ENCODE results near the gene AKAP12. TPM values are rescaled to one million over a fixed set of nuclear protein-coding genes. Genes with fewer than 3 reads are reported as not detected.

The AKAP12 gene
- total RNA-seq, 2 experiments from 2014 or later = 3.6 to 3.8 TPM

DNA sequence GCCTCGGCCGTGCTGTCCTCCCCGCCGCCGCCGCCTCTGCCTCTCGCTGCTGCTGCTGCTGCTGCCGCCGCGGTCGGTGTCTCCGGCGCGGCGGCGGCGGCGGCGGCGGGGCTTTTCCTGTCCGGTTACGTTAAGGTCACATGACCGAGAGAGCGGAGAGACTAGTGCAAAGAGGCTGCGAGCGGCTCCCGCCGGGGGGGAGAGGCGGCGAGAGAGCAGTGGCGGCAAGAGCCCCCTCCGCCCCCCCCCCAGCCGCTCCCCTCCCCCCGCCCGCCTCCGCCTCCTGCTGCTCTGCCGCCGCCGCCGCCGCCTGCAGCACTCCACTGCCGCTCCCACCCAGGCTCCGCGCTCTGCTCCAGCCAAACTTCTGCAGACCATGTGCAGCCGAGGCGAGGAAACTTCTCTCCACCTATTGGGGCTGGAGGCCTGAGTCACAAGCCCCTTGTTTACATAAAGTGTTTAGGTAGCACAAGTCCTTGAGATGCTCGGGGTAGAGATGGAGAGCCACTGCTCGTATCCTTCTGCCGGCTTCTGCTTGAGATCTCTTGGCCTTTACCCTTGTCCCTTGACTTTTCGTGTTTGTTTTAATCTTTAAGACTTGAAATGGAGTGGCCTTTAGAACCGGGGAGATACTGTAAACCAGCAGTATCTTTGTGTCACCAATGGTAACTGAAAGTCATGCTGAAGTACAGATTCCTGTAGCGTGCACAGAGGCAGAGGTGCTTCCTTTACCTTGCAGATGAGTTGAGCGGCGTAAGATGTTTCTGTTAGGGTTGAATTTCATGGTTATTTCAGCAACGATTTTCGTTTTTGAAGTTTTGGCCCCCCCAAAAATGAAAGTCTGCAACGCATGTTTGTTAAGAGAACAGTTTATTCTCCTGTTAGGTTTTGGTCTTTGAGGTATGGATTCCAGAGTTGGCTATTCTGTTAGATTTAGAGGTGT, 152.0 kb downstream of the AKAP12 start, which contains the start of gene ZBTB2:
Gene ZBTB2 (minus strand): TSS at position 89 of the 943 bp plus-strand sequence. CDS start 17,922 bp downstream, outside the sequence.
- POLR2A ChIA-PET = no interaction called here
- intact Hi-C loops (cut with micrococcal nuclease) = loop anchor here (2.0 to 5.0 kb wide), 4 partner anchors 781 to 1824 kb away; partner anchors contain the start of gene GINM1

DNA sequence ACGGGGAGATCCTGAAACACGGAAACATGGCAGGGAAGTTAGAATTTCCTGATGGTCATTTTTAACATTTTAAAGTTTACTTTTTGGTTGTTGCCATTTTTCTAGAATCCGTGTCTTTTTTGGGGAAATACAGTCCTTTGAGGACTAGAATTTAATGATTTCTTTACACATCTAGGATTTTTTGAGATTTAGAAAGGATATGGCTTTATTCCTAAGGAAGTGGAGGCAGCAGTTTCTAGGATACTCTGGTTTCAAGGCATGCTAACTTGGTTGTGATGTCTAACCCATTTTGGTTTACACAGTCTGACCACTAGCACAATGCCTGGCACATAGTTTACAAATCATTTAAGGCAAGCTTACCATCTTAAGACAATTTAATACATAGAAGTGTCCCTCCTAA, 152.7 kb downstream of the AKAP12 start:
- Mint-ChIP-seq H3K9me3 (no peaks in the 10 kb centered on the region), H3K4me3 (peak overlapping the region; percentile 98), H3K36me3 (peaks cover 19% of the 10 kb centered on the region), H3K27me3 (no peaks in the 10 kb centered on the region), H3K27ac (peak overlapping the region; percentile 99), H3K4me1 (ENCODE audit: low read depth) (peaks cover 64% of the 10 kb centered on the region)
- intact Hi-C loops (cut with micrococcal nuclease) = loop anchor here (5.0 kb wide), 3 partner anchors 780 to 1825 kb away; partner anchors contain the start of gene GINM1
- ChIA-PET POLR2A (no interaction called here), CTCF (interaction anchor here (5.9 kb wide), 1 partner anchor 14 kb away, joined by 41 read pairs; no protein-coding TSS in a partner anchor)
- no peak for DNase-seq

More for the DNA sequence above, 152.0 kb downstream of the AKAP12 start, which contains the start of gene ZBTB2:
- H3K4me1 Mint-ChIP-seq (ENCODE audit: low read depth) = peaks cover 64% of the 10 kb centered on the region
- peak; percentile 75 for DNase-seq
- peaks cover 16% of the 10 kb centered on the region for H3K36me3 Mint-ChIP-seq
- peak within 1 kb of the TSS; percentile 98 for H3K4me3 Mint-ChIP-seq
- H3K27me3 Mint-ChIP-seq = no peaks in the 10 kb centered on the region
- no peaks in the 10 kb centered on the region for H3K9me3 Mint-ChIP-seq
- H3K27ac Mint-ChIP-seq = peak within 1 kb of the TSS; percentile 99
- CTCF ChIA-PET = interaction anchor here (1.2 to 5.9 kb wide), 3 partner anchors 15 to 18 kb away, joined by 3 to 41 read pairs (median 4); no protein-coding TSS in a partner anchor

DNA sequence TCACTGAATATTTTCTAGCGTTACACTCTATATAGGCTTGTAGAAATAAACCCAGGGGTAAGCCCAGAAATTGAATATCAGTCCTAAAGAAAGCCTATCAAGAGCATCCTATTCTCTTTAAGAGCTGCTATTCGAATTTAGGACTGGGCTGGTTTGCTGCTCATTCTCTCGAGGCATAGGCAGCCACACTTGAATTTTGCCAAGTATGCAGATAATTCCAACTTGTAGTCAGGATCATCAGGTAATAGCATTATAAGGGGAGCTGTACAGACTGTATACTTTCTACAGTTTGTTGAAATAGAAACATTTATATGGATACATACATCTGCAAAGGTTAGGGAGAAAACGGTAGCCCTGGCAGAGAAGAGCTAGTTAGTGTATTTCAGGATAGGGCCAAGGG, 153.6 kb downstream of the AKAP12 start:
- no peak for DNase-seq
- peaks cover 63% of the 10 kb centered on the region for H3K4me1 Mint-ChIP-seq (ENCODE audit: low read depth)
- intact Hi-C loops (cut with micrococcal nuclease) = loop anchor here (5.0 kb wide), 3 partner anchors 779 to 1826 kb away; partner anchors contain the start of gene GINM1
- no peaks in the 10 kb centered on the region for H3K27me3 Mint-ChIP-seq
- H3K4me3 Mint-ChIP-seq = peak overlapping the region; percentile 98
- H3K27ac Mint-ChIP-seq = peak overlapping the region; percentile 99
- ChIA-PET CTCF (interaction anchor here (5.9 kb wide), 1 partner anchor 13 kb away, joined by 41 read pairs; no protein-coding TSS in a partner anchor), POLR2A (no interaction called here)
- no peaks in the 10 kb centered on the region for H3K9me3 Mint-ChIP-seq
- H3K36me3 Mint-ChIP-seq = peaks cover 23% of the 10 kb centered on the region

DNA sequence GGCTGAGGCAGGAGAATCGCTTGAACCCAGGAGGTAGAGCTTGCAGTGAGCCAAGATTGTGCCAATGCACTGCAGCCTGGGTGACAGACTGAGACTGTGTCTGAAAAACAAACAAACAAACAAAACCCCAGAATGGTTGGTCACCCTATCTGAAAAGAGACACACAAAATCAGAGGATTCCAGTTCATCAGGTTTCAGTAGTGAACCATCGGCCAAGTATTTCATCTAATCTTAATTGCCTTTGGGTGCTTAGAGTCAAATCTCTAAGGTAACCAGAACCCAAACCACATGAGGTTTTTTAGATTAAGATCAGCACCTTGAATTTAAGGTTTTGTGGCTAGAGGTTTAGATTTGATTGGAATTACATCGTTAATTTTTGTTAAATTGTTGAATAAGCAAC, 159.9 kb downstream of the AKAP12 start:
- no peaks in the 10 kb centered on the region for H3K27me3 Mint-ChIP-seq
- H3K27ac Mint-ChIP-seq = no peak overlapping the region
- CTCF ChIA-PET = interaction anchor here (0.6 kb wide), 1 partner anchor 14 kb away, joined by 4 read pairs; no protein-coding TSS in a partner anchor
- POLR2A ChIA-PET = no interaction called here
- DNase-seq = no peak
- no peaks in the 10 kb centered on the region for H3K9me3 Mint-ChIP-seq
- intact Hi-C loops (cut with micrococcal nuclease) = no loop called here
- peaks cover 64% of the 10 kb centered on the region for H3K4me1 Mint-ChIP-seq (ENCODE audit: low read depth)
- H3K4me3 Mint-ChIP-seq = no peak overlapping the region
- peaks cover 24% of the 10 kb centered on the region for H3K36me3 Mint-ChIP-seq

DNA sequence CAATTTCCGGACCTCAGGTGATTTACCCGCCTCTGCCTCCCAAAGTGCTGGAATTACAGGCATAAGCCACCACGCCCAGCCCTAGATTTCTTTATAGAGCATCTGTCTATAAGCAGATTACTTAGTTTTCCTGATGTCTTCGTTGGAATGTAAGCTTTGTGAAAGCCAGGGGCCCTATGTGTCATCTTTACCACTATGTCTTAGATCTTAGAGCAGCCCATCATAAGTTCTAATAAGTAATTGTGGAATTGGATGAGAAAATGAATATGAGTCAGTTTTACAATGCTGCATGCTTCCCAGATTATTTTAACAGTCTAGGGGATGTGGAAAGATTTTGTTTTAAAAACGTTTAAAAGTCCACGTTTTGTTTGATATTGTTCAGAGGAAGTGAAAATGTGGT, 160.7 kb downstream of the AKAP12 start:
- H3K4me3 Mint-ChIP-seq = no peak overlapping the region
- H3K27me3 Mint-ChIP-seq = no peaks in the 10 kb centered on the region
- peaks cover 58% of the 10 kb centered on the region for H3K4me1 Mint-ChIP-seq (ENCODE audit: low read depth)
- peaks cover 21% of the 10 kb centered on the region for H3K36me3 Mint-ChIP-seq
- ChIA-PET CTCF (no interaction called here), POLR2A (no interaction called here)
- no peaks in the 10 kb centered on the region for H3K9me3 Mint-ChIP-seq
- DNase-seq = no peak
- intact Hi-C loops (cut with micrococcal nuclease) = no loop called here
- peak overlapping the region; percentile 38 for H3K27ac Mint-ChIP-seq

DNA sequence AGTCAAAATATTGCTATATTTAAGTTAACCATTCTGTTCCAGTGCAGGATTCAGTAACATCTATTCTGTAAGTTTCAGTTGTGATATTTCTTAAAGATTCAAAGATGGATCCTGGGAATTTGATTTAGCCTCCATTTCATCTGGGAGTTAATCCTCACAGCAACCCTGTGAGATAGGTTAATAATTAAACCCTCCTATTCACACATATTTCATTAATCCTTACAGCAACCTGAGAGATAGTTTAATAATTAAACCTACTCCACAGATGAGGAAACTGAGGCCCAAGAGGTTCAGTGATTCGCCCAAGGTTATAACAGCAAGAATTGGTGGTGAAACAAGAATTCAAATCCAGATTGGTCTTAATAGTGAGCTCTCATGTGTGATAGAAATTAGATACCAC, 162.5 kb downstream of the AKAP12 start:
- DNase-seq = no peak
- Mint-ChIP-seq H3K4me3 (no peak overlapping the region), H3K4me1 (ENCODE audit: low read depth) (peaks cover 48% of the 10 kb centered on the region), H3K36me3 (peaks cover 19% of the 10 kb centered on the region), H3K27me3 (no peaks in the 10 kb centered on the region), H3K9me3 (no peaks in the 10 kb centered on the region), H3K27ac (no peak overlapping the region)
- ChIA-PET CTCF (no interaction called here), POLR2A (no interaction called here)
- intact Hi-C loops (cut with micrococcal nuclease) = no loop called here

DNA sequence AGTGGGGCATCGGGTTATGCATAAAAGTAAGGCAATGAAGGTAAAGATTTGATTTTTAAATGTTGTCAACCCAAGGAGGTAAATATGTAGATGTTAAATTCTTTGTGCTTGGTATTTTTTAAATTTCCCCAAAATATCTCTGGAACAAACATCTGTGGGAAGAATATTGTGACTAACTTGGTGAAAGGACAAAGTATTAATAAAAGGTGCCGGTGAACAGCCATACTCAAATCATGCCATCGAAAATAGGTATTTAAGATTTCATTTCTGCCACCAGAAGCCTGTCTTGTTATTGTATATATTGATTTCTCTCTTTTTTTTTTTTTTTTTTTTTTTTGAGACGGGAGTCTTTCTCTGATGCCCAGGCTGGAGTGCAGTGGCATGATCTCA, 164.1 kb downstream of the AKAP12 start:
- intact Hi-C loops (cut with micrococcal nuclease) = no loop called here
- peaks cover 35% of the 10 kb centered on the region for H3K4me1 Mint-ChIP-seq (ENCODE audit: low read depth)
- POLR2A ChIA-PET = no interaction called here
- H3K27me3 Mint-ChIP-seq = no peaks in the 10 kb centered on the region
- no peak for DNase-seq
- H3K27ac Mint-ChIP-seq = peak overlapping the region; percentile 9
- CTCF ChIA-PET = interaction anchor here (1.6 kb wide), 1 partner anchor 40 kb away, joined by 3 read pairs; no protein-coding TSS in a partner anchor
- H3K36me3 Mint-ChIP-seq = peaks cover 24% of the 10 kb centered on the region
- H3K4me3 Mint-ChIP-seq = no peak overlapping the region
- H3K9me3 Mint-ChIP-seq = no peaks in the 10 kb centered on the region

Other genes starting within 250 kb of the AKAP12 start
- gene ZBTB2, start 151.6 kb downstream of the AKAP12 start, total RNA-seq = 10 to 100 TPM; 14.0 to 15.6 TPM
- 10 to 100 TPM; 22.6 to 23.0 TPM for gene RMND1, start 212.2 kb downstream of the AKAP12 start, total RNA-seq

Data from activated CD4-positive, alpha-beta memory T cell treated with anti-CD3 and anti-CD28 coated beads for 36 hours (primary cell).